LNCaP clone FGC (cell line): Measurements from ENCODE around the gene CBX1.

Source experiments
- DNase-seq: peaks from one replicate; pipeline ENCODE4 v3.0.0-alpha.2; 2011; ENCODE audit warnings: low read depth
- H3K4me3 ChIP-seq: 2 replicates; pipeline ENCODE4 v1.5.1; 2011; ENCODE audit warnings: mild to moderate bottlenecking, low read depth, low read length, control low read depth
- TF ChIP-seq, protein P1 (sequence below): IDR thresholded peaks from 2 replicates; pipeline ENCODE4 v1.5.1; 2012; ENCODE audit warnings: mild to moderate bottlenecking; ENCODE audit not compliant: control insufficient read depth, insufficient read depth; ENCODE audit errors: extremely low read depth

The CBX1 gene

GRCh38 chr17:48051706-48052486 is 49.4 kb downstream of the CBX1 start:
- TF ChIP-seq, protein P1, sequence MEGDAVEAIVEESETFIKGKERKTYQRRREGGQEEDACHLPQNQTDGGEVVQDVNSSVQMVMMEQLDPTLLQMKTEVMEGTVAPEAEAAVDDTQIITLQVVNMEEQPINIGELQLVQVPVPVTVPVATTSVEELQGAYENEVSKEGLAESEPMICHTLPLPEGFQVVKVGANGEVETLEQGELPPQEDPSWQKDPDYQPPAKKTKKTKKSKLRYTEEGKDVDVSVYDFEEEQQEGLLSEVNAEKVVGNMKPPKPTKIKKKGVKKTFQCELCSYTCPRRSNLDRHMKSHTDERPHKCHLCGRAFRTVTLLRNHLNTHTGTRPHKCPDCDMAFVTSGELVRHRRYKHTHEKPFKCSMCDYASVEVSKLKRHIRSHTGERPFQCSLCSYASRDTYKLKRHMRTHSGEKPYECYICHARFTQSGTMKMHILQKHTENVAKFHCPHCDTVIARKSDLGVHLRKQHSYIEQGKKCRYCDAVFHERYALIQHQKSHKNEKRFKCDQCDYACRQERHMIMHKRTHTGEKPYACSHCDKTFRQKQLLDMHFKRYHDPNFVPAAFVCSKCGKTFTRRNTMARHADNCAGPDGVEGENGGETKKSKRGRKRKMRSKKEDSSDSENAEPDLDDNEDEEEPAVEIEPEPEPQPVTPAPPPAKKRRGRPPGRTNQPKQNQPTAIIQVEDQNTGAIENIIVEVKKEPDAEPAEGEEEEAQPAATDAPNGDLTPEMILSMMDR: 0 out of 2 replicates have a peak, but pooled peaks have one; percentile 12
- no peak for DNase-seq
- no peak overlapping the region for H3K4me3 ChIP-seq

DNA sequence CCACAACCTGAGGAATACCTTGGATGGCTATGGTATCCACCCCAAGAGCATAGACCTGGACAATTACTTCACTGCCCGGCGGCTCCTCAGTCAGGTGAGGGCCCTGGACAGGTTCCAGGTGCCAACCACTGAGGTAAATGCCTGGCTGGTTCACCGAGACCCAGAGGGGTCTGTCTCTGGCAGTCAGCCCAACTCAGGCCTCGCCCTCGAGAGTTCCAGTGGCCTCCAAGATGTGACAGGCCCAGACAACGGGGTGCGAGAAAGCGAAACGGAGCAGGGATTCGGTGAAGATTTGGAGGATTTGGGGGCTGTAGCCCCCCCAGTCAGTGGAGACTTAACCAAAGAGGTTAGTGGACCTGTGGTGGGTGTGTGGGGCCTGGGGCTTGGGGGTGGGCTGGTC is 50.0 kb downstream of the CBX1 start:
- TF ChIP-seq, protein P1: no peak
- no peak for DNase-seq
- H3K4me3 ChIP-seq: no peak overlapping the region

GRCh38 chr17:48048384-48049126 is 52.7 kb downstream of the CBX1 start:
- TF ChIP-seq, protein P1: no peak
- peak; percentile 69 for DNase-seq
- peak overlapping the region; percentile 88 for H3K4me3 ChIP-seq

DNA sequence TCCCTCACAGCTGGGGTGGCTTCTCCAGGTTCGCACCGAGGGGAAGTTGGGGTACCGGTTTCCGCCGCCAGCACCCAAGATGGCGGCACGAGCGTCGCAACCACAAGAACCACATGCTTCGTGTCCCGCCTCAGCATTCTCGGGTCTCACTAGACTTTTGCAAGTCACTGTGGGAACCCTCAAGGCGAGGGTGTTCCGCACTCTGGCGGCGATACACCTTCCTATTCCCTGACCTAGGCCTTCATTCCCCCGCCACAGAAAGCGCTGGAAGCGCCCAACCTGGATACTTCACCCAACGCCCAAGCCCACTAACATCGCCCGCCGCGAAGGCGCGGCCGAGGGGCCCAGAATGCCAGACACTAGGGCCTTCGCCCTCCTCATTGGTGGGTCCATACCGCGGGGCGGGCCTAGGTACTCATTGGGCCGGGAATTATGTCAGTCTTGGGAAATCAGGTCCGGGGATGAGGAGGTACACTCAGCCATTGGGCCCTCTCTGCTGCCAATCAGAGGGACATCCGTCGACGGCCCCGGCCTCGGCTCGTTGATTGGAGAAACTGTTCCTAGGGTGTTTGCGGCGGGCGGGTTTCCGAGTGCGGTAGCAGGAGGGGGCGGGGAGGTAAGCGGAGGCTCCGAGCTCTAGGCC is 53.4 kb downstream of the CBX1 start, which contains the start of gene NFE2L1:
Gene NFE2L1 (plus strand): TSS at position 619 of the 643 bp plus-strand sequence. CDS start 2,760 bp downstream, outside the sequence.
- TF ChIP-seq, protein P1: no peak
- H3K4me3 ChIP-seq: peak within 1 kb of the TSS; percentile 88
- peak; percentile 100 for DNase-seq

- TF ChIP-seq, protein P1: no peak
- DNase-seq: no peak
- peak overlapping the region; percentile 88 for H3K4me3 ChIP-seq
Observed at GRCh38 chr17:48047113-48047740, 54.1 kb downstream of the CBX1 start.

- H3K4me3 ChIP-seq: peak overlapping the region; percentile 88
- TF ChIP-seq, protein P1: no peak
- no peak for DNase-seq
Observed at GRCh38 chr17:48046296-48046695, 55.0 kb downstream of the CBX1 start.
